Hypothalamus (tissue), 51 donors: ENCODE measurements around the gene RABGGTA.
"Not testable (repeated sequence)": the region's sequence is repeated elsewhere in the genome, so short reads cannot be mapped to it uniquely, and the experiment has no call there.

Experiments
- DNase-seq, 51 donors: peaks; one replicate each; lab custom pipeline; 2025; lab: John Stamatoyannopoulos, UW

The RABGGTA gene

GRCh38 chr14:24249230-24250021, 22.0 kb downstream of the RABGGTA start:
- DNase-seq: no peak

- DNase-seq: no peak
Observed at GRCh38 chr14:24247422-24247821, 24.0 kb downstream of the RABGGTA start.

DNA sequence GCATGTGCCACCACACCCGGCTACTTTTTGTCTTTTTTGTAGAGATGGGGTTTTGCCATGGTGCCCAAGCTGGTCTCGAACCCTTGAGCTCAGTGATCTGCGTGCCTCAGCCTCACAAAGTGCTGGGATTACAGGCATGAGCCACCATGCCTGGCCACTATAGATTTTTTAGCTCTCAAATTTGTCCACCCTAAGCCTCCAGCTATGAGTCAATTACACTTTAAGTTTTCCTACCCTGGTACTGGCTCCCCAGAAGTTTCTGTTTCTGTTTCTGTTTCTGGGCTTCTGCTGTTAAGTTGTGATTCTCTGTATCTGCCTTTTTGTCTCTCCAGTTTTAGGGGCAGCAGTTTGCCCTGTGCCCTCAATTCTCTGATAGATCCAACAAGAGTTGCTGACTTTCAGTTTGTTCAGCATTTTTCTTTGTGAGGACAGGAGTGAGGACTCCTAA, 24.6 kb downstream of the RABGGTA start:
- no peak for DNase-seq

DNA sequence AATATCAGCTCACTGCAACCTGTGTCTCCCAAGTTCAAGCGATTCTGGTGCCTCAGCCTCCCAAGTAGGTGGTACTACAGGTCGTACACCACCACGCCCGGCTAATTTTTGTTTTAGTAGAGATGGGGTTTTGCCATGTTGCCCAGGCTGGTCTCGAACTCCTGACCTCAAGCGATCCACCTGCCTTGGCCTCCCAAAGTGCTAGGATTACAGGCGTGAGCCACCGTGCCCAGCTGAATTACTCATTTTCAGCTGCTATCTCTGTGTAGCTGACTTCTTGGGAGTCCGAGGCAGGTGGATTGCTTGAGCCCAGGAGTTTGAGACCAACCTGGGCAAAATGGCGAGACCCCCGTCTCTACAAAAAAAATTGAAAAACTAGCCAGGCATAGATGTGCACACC, 26.0 kb downstream of the RABGGTA start:
- not testable (repeated sequence) for DNase-seq

DNA sequence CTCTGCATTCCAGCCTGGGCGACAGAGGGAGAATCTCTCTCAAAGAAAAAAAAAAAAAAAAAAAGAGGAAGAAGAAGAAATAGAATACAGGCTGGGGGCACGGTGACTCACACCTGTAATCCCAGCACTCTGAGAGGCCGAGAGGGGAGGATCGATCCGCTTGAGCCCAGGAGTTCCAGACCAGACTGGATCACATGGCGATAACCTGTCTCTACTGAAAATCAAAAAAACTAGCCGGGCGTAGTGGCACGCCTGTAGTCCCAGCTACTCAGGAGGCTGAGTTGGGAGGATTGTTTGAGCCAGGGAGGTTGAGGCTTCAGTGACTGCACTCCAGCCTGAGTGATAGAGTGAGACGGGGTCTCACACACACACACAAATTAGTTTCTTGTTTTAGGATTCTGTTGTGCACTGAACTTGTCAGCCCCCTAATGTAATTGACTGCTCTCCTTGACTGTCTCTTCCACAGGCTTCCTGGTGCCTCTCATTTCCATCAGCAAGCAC, 28.0 kb downstream of the RABGGTA start:
- DNase-seq: peak in 1 of 51 donors; percentile 45

DNA sequence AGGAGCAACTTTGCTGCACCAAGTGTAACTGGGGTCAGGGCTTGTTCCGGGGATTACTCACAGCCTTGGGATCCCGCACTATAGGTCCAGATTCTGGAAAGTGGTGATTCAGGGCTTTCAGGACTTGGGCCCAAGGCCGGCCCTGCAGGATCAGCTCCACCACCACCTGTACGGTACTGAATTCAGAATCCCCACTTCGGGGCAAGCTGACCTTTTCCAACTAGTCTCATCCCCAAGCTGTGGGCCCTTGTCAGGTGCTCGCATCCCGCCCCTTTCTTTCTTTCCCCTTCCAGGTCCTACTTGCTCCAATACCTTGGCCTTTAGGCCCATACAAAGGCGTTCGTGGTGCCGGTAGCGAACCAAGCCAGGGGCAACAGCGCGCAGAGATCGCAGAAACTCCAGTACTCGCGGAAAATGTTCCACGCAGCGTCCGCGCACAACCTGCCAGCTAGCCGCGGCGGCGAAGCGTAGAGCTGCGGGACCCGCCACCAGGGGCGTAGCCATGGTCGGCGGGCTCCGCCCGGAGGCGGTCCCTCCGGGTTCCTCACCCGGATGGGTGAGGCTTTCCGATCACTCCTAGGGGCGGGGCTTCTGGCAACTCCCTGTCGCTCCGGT, 29.5 kb downstream of the RABGGTA start:
- peak in 32 of 51 donors; percentile 84 to 99 (median 94) for DNase-seq

DNA sequence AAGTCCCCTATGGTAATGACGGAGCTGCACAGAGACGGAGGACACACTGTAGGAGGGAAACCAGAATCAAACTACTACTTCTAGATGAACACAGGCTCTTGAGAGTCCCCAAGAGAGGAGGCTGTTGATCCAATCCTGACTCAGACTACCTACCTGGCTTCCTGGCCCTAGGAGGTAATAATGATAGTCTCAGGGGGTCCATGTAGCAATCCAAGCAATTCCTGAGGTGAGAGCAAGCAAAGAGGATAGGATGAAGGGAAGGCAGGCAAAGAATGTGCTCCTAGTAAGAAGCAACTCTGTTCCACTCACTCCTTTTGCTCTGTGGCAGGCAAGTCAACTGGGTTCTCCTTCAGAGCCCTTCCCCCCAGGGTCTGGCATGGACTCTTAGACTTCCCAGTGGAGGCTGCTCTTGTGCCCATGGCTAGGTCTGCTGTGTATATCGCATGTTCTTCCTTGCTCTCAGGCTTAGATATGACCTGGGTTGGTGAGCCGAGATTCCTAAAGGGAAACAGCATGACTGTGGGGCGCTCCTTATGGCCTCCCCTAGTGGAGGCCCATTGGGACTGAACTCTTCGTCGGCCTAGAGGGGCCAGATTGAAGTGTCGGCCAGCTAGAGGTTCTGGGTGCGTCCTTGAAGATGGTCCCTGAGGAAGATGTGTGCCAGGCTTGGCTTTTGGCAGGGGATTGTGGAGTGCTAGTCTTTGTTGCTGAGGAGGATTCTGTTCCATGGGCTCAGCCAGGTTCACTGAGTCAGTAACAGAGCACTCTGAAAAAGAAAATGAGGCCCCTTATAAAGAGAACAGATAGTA, 31.1 kb downstream of the RABGGTA start:
- DNase-seq: no peak

DNA sequence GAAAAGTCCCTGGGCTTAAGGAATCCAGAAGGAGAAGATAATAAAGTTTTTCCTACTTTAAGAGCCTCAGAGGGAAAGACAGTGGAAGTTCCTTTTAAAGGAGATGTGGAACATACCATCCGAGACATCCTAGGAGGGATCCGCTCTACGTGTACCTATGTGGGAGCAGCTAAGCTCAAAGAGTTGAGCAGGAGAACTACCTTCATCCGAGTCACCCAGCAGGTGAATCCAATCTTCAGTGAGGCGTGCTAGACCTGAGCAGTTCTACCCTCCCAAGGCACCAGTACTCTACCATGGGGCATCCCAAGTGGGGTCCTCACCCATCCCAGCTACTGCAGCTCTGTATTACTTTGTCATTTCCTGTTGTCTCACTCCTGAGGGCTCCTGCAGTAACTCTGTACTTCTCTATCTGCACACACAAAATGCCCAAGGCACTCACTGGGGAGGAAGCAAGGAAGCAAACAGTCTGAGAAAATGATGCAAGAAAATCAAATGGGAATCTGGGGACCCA, 32.8 kb downstream of the RABGGTA start:
- no peak for DNase-seq

- DNase-seq: peak in 1 of 51 donors; percentile 28
Observed at GRCh38 chr14:24238123-24238522, 33.3 kb downstream of the RABGGTA start.

GRCh38 chr14:24237463-24237955, 33.9 kb downstream of the RABGGTA start:
- DNase-seq: no peak

DNA sequence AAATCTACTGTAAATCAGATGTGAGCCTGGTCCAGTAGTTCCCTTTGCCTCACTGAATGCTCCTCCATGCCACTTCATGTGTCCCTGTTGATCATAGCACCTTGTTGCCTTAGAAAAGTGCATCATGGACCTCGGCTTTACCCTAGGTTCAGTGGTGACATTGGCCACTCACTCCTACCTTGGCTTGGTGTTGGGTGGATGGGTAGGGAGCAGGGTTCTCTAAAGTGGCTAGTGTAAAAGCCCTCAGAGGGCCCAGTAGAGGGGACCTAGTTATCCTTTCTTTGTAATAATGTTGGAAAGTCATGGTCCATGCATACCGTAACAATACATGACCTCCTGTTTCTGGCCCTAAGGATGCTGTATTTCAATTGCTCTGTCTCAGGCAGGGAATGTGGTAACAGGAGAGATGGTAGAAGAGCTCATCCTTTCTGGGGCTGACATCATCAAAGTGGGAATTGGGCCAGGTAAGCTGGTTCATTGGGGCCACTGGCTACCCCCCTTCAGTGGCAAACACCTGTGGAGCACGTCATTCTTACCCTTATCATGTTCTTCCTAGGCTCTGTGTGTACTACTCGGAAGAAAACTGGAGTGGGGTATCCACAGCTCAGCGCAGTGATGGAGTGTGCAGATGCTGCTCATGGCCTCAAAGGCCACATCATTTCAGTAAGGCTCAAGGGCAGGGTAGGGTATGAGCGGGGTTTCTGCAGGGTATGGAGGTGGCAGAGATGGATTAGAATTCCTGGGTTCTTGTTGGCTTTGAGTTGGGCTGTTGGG, 34.5 kb downstream of the RABGGTA start:
- no peak for DNase-seq

GRCh38 chr14:24235804-24236688, 35.4 kb downstream of the RABGGTA start:
- no peak for DNase-seq

DNA sequence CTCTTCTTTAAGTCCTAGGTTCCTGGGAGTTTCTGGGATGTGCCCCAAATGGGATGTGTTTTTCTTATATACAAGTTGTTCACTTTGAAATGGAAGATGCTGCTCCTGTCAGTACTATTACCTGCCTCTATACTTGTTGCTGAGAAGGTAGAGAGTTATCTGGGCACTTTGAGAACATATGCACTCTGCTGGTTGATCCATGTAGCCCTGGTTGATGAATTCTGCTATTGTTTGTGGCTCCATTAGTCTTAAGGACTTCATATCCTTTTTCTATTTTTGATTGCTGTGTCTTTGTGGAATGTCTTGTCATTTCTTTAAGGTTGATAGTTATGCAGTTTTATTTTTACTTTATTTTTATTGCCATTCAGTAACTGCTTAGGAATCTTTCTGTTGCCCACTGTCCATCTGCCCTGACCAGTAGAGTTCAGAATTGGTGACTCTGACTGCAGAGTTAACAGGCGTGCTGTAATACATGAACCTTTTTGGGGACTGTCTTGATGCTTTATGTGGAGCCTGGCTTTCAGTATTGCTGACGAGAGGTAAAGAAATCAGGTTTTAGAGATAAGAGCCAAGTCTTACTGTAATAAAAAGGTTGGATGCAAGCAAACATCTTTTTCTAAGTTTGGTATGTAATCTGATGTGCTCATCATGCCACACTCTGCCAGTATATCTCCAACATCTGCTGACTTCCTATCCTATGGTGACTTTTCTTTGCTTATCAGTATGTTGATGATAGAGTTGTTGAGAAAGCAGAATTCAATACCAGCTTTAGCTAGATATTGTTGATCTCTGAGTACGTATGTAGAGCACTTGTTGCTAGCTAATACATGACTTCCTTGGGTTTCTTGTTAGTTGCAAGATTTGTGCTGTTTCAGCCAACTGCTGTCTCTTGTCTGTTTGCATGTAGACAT, 37.0 kb downstream of the RABGGTA start:
- DNase-seq: no peak

GRCh38 chr14:24233538-24233866, 37.9 kb downstream of the RABGGTA start:
- DNase-seq: no peak

DNA sequence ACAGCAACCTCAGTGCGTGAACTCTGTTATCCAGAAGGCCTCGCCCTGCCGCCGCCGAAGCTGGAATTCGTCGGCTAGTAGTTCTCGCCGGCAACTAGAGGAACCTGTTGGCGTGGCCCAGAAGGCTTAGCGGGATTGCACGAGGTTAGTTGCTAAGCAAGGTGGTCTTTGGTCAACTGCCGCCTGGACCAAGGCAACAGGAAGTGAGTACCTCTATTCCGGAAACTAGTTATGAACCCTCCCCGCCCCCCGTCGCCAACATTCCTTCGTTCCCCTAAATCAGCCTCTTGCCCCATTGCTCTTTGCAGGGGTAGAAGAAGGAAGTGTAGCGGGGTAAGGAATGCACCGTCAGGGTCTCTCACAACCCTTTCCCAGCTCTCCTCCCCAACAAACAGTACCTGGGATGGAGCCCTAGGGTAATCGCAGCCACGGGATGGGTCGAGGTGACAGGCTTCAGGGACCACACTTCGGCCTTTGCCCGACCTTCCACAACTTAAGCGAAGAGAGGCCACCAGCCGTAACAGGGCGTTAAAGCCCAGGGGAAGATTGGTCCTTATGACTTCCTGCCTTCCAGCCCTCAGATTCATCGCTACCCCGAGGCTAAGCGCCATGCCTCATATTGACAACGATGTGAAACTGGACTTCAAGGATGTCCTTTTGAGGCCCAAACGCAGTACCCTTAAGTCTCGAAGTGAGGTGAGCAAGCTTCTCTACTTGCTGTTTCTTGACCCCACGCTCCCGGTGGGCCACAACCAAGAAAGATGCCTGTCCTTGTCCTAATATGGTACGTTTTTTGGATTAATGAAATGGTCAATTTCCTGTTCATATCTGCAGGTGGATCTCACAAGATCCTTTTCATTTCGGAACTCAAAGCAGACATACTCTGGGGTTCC, 38.5 kb downstream of the RABGGTA start, which contains the start of gene GMPR2:
Gene GMPR2, plus strand, starts transcription at position 285 of the 893 bp plus-strand sequence. Its CDS starts 325 bp downstream, at position 610.
- peak in 6 of 51 donors; percentile 40 to 82 (median 78) for DNase-seq

- peak; percentile 77 to 100 (median 91) for DNase-seq
Observed at GRCh38 chr14:24232121-24232644, 39.2 kb downstream of the RABGGTA start, which contains the start of gene NEDD8. Gene NEDD8, minus strand, starts transcription at chr14:24232367. Its CDS starts 100 bp downstream, at chr14:24232267.
